ENCODE measurements around the gene HAND1. TPM values are rescaled to one million over a fixed set of nuclear protein-coding genes. Genes with fewer than 3 reads are reported as not detected.

The HAND1 gene
- total and polyA plus RNA-seq, 2 experiments from 2014 or later, result 66.0 to 68.9 TPM

- no peak for TF ChIP-seq CTCF (IDR thresholded peaks at IDR 0.05; ENCODE audit: low read depth, low read length)
- peaks cover 30% of the 10 kb centered on the region for H3K4me1 ChIP-seq (ENCODE audit: low read depth)
- H3K9me3 ChIP-seq (ENCODE audit: low read depth), result no peaks in the 10 kb centered on the region
- DNase-seq (ENCODE audit: low read depth in 1 of 2, low spot score in 1 of 2), result peak in 1 of 2 donors; percentile 69
- H3K27me3 ChIP-seq, result peaks cover 89% of the 10 kb centered on the region
- no peaks in the 10 kb centered on the region for H3K36me3 ChIP-seq
- peak overlapping the region; percentile 57 for H3K4me3 ChIP-seq
- H3K27ac ChIP-seq, result no peak overlapping the region
Measured at GRCh38 chr5:154475591-154476353, 2.3 kb downstream of the HAND1 start.

- Histone ChIP-seq H3K9me3 (ENCODE audit: low read depth) (no peaks in the 10 kb centered on the region), H3K36me3 (no peaks in the 10 kb centered on the region), H3K27ac (no peak overlapping the region), H3K27me3 (peaks cover 87% of the 10 kb centered on the region), H3K4me3 (peak overlapping the region; percentile 57), H3K4me1 (ENCODE audit: low read depth) (peaks cover 40% of the 10 kb centered on the region)
- no peak for DNase-seq (ENCODE audit: low read depth in 1 of 2, low spot score in 1 of 2)
- no peak for TF ChIP-seq CTCF (IDR thresholded peaks at IDR 0.05; ENCODE audit: low read depth, low read length)
Measured at GRCh38 chr5:154474396-154475334, 3.4 kb downstream of the HAND1 start.

- H3K27ac ChIP-seq, result no peak overlapping the region
- H3K9me3 ChIP-seq (ENCODE audit: low read depth), result no peaks in the 10 kb centered on the region
- TF ChIP-seq CTCF (IDR thresholded peaks at IDR 0.05; ENCODE audit: low read depth, low read length), result no peak
- no peak for DNase-seq (ENCODE audit: low read depth in 1 of 2, low spot score in 1 of 2)
- no peaks in the 10 kb centered on the region for H3K36me3 ChIP-seq
- H3K4me1 ChIP-seq (ENCODE audit: low read depth), result peaks cover 40% of the 10 kb centered on the region
- no peak overlapping the region for H3K4me3 ChIP-seq
- peaks cover 78% of the 10 kb centered on the region for H3K27me3 ChIP-seq
Measured at GRCh38 chr5:154473581-154474283, 4.3 kb downstream of the HAND1 start.

- H3K36me3 ChIP-seq, result no peaks in the 10 kb centered on the region
- TF ChIP-seq CTCF (IDR thresholded peaks at IDR 0.05; ENCODE audit: low read depth, low read length), result no peak
- H3K9me3 ChIP-seq (ENCODE audit: low read depth), result no peaks in the 10 kb centered on the region
- peaks cover 43% of the 10 kb centered on the region for H3K4me1 ChIP-seq (ENCODE audit: low read depth)
- H3K4me3 ChIP-seq, result no peak overlapping the region
- DNase-seq (ENCODE audit: low read depth in 1 of 2, low spot score in 1 of 2), result peak in 1 of 2 donors; percentile 82
- peak overlapping the region; percentile 65 for H3K27ac ChIP-seq
- peaks cover 72% of the 10 kb centered on the region for H3K27me3 ChIP-seq
Measured at GRCh38 chr5:154472871-154473580, 5.0 kb downstream of the HAND1 start.
